GM13977 (cell line): ENCODE data around the gene SENP2.

ENCODE experiments used
- DNase-seq: peaks from one replicate; pipeline ENCODE4 v3.0.0; 2012; ENCODE audit warnings: low spot score
- CTCF ChIP-seq: IDR thresholded peaks from 2 replicates; pipeline ENCODE4 v1.5.1; 2012; ENCODE audit warnings: mild to moderate bottlenecking, control low read depth; ENCODE audit not compliant: insufficient read depth; ENCODE audit errors: extremely low read depth, missing control alignments
- in situ Hi-C: fragments of 300-500 bp; cut with MboI; formaldehyde crosslinking; loops from one replicate; pipeline ENCODE4 v1.12.0; 2022; ENCODE audit warnings: low sequenced_read_pairs, low pct_unique_long_range_greater_than_20kb, mixed read lengths, inconsistent platforms; ENCODE audit not compliant: unreplicated experiment

SENP2 gene

GRCh38 chr3:185585859-185586685 is at the start of gene SENP2:
SENP2 (plus strand) TSS chr3:185586295; CDS start chr3:185586414, 119 bp downstream.
- DNase-seq, result peak; percentile 95
- in situ Hi-C loops, result no loop called here
- TF ChIP-seq CTCF, result no peak

- TF ChIP-seq CTCF, result no peak
- in situ Hi-C loops, result no loop called here
- peak; percentile 84 for DNase-seq
These were observed 48.6 kb upstream of the SENP2 start for GRCh38 chr3:185537369-185537970.

- TF ChIP-seq CTCF, result no peak
- DNase-seq, result no peak
These were observed 46.2 kb upstream of the SENP2 start for GRCh38 chr3:185539934-185540333.

GRCh38 chr3:185540695-185541094 is 45.4 kb upstream of the SENP2 start:
- TF ChIP-seq CTCF, result no peak
- in situ Hi-C loops, result no loop called here
- no peak for DNase-seq

More at GRCh38 chr3:185539934-185540333, 46.2 kb upstream of the SENP2 start:
- in situ Hi-C loops, result no loop called here

GRCh38 chr3:185549122-185549521 is 37.0 kb upstream of the SENP2 start:
- no peak for DNase-seq
- TF ChIP-seq CTCF, result no peak
- in situ Hi-C loops, result no loop called here

- no peak for DNase-seq
- no peak for TF ChIP-seq CTCF
- in situ Hi-C loops, result no loop called here
These were observed 36.4 kb upstream of the SENP2 start for GRCh38 chr3:185549651-185550111.
